ENCODE measurements around the gene ABTB2. TPM values are rescaled to one million over a fixed set of nuclear protein-coding genes. Genes with fewer than 3 reads are reported as not detected.

Gene ABTB2
- total RNA-seq, 1 experiment from 2014 or later: 5.5 TPM

DNA sequence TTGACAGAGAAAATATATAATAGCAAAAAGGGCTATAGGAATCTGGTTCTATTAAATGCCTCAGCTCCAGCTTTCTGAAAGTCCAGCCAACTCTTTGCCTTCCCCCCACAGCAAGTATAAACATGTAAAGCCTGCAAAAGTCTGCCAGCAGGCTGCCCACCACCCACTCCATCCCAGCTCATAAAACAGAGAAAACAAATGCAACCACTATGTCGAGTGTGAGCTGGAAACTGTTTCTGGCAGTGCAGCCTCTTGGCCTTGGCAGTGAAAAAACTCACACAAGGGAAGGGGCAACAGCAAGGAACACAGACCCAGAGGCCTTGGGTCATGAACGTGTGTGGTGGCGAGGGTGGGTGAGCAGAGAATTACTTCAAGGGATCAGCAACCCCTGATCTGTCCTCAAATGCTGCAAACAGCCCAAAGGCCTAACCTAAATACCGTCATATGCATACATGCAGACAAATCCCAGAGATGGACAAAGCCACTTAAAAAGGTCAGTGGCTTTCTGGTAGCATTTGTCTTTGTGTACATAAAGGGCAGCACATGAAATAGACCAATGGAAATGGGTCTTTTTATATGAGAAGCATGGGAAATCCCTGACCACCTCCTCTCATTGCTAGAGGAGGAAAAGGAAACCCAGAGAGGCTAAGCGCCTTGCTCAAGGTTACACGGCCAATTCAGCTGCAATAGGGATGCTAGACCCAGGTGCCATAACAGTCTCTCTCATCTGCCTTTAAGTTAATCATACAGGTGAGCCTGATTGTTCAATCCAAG is 177.6 kb downstream of the ABTB2 start:
- H4K5ac ChIP-seq (ENCODE audit: insufficient read length, low read depth, low read length): no peak overlapping the region
- TF ChIP-seq, protein P1, sequence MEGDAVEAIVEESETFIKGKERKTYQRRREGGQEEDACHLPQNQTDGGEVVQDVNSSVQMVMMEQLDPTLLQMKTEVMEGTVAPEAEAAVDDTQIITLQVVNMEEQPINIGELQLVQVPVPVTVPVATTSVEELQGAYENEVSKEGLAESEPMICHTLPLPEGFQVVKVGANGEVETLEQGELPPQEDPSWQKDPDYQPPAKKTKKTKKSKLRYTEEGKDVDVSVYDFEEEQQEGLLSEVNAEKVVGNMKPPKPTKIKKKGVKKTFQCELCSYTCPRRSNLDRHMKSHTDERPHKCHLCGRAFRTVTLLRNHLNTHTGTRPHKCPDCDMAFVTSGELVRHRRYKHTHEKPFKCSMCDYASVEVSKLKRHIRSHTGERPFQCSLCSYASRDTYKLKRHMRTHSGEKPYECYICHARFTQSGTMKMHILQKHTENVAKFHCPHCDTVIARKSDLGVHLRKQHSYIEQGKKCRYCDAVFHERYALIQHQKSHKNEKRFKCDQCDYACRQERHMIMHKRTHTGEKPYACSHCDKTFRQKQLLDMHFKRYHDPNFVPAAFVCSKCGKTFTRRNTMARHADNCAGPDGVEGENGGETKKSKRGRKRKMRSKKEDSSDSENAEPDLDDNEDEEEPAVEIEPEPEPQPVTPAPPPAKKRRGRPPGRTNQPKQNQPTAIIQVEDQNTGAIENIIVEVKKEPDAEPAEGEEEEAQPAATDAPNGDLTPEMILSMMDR (conservative IDR thresholded peaks at IDR 0.05): no peak
- no peak overlapping the region for H3K27ac ChIP-seq (ENCODE audit: insufficient read length, low read depth, low read length)
- no peak overlapping the region for H2AK5ac ChIP-seq (ENCODE audit: insufficient read length, low read length)
- Mint-ChIP-seq H3K4me1 (peaks cover 4 to 6% of the 10 kb centered on the region in 2 experiments), H3K36me3 (ENCODE audit: insufficient read depth in 1 of 3, low read depth in 3 of 3) (no peaks in the 10 kb centered on the region), H3K9me3 (no peaks in the 10 kb centered on the region), H3K4me3 (no peak overlapping the region), H3K27me3 (ENCODE audit: low read depth) (no peaks in the 10 kb centered on the region; the same call in 1 of the 2 replicates), H3K27ac (no peak overlapping the region)
- no peak overlapping the region for H3K18ac ChIP-seq (ENCODE audit: insufficient read length, low read depth, low read length)
- H2BK20ac ChIP-seq (ENCODE audit: low read depth, low read length, poor library complexity, severe bottlenecking): no peak overlapping the region
- no peak overlapping the region for H3K9ac ChIP-seq (ENCODE audit: extremely low read depth, insufficient read length, low read length)
- no peak overlapping the region for H2BK5ac ChIP-seq (ENCODE audit: insufficient read length, low read length)
- no peak overlapping the region for H4K8ac ChIP-seq (replicated peaks; ENCODE audit: insufficient read length, low read depth, low read length)
- H3T11ph ChIP-seq (ENCODE audit: low read length): no peak overlapping the region
- WGBS (ENCODE audit: extremely low coverage, insufficient read length, low lambda C conversion rate): no CpG with 5 or more reads among the region's 6 CpGs
- H3K79me2 ChIP-seq (ENCODE audit: insufficient read depth, low read length): no peaks in the 10 kb centered on the region
- no peaks in the 10 kb centered on the region for H3K27me3 ChIP-seq (ENCODE audit: insufficient read depth, low read length)
- H3K4me2 ChIP-seq (ENCODE audit: insufficient read depth, insufficient read length, low read length): no peak overlapping the region
- no peak overlapping the region for H2BK12ac ChIP-seq (ENCODE audit: insufficient read length, low read depth, low read length)
- H2BK120ac ChIP-seq (ENCODE audit: low read depth, low read length, poor library complexity, severe bottlenecking): no peak overlapping the region
- H4K91ac ChIP-seq (ENCODE audit: insufficient read length, low read depth, low read length): no peak overlapping the region
- no peak overlapping the region for H3K4ac ChIP-seq (ENCODE audit: low read depth, low read length)
- no peaks in the 10 kb centered on the region for H4K20me1 ChIP-seq (ENCODE audit: control insufficient read depth, insufficient read depth, insufficient read length)
- no peaks in the 10 kb centered on the region for H3K4me1 ChIP-seq (ENCODE audit: insufficient read depth, low read length)
- no peaks in the 10 kb centered on the region for H3K9me3 ChIP-seq (ENCODE audit: control insufficient read depth, low read depth, low read length)
- H3K23ac ChIP-seq (ENCODE audit: insufficient read length, low read depth, low read length): no peak overlapping the region
- H2AFZ ChIP-seq (ENCODE audit: low read length): no peak overlapping the region
- H3K56ac ChIP-seq (ENCODE audit: insufficient read length, low read depth, low read length): no peak overlapping the region
- no peak overlapping the region for H3K14ac ChIP-seq (ENCODE audit: insufficient read depth, low read length)
- no peaks in the 10 kb centered on the region for H3K23me2 ChIP-seq (ENCODE audit: insufficient read length, low read depth, low read length, poor library complexity, severe bottlenecking)
- no peak for DNase-seq
- H3K79me1 ChIP-seq (ENCODE audit: insufficient read depth, low read depth, low read length, poor library complexity, severe bottlenecking): no peaks in the 10 kb centered on the region
- H2BK15ac ChIP-seq (ENCODE audit: low read depth, low read length): no peak overlapping the region
